ENCODE data around the gene HAPLN2.

HAPLN2 gene

DNA sequence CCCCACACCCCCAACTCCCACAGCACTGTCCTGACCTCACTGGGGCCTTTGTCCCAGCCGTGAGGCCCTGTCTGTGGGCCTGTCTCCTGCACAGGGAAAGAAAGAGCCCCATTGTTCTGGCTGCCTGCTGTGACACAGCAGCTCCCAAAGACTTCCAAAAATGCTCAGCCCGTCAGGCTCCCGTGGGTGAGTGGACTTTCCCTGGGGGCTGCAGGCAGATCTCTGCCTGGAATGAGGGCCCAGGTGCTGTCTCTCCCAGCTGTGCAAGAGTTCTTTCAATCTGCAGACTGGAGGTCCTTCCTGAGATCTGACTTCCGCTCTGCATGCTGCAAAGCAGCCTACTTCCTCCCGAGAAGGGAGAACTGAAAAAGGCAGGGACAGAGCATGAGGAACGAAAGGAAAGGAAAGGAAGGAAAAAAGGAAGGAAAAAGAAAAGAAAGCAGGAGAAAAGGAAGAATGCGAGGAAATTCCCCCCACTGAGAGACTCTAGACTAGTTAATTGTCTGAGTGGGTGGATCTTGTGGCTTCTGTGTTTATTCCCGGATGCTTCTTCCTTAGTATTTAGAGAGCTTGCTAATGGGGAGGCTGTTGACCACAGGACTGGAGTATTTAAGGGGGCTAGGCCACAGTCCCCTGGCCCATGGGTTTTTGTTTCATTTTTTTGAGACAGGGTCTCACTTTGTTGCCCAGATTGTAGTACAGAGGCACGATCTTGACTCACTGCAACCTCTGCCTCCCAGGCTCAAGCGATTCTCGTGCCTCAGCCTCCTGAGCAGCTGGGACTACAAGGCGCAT is 43.0 kb downstream of the HAPLN2 start:
- H3K4me3 ChIP-seq (ENCODE audit: low read length), result no peak overlapping the region
- H3K9ac ChIP-seq (ENCODE audit: low read length), result no peak overlapping the region
- H3K9me3 ChIP-seq (ENCODE audit: control insufficient read depth, low read length), result no peaks in the 10 kb centered on the region
- H3K4me1 ChIP-seq (ENCODE audit: control insufficient read depth, insufficient read depth, low read length), result peaks cover 66% of the 10 kb centered on the region
- H3K36me3 ChIP-seq (ENCODE audit: control insufficient read depth, insufficient read depth, low read length), result no peaks in the 10 kb centered on the region
- peaks cover 6% of the 10 kb centered on the region for H3K27me3 ChIP-seq (ENCODE audit: control insufficient read depth, insufficient read depth, low read length)

- no peak overlapping the region for H3K4me3 ChIP-seq (ENCODE audit: low read length)
- H3K4me1 ChIP-seq (ENCODE audit: control insufficient read depth, insufficient read depth, low read length), result peaks cover 61% of the 10 kb centered on the region
- H3K9me3 ChIP-seq (ENCODE audit: control insufficient read depth, low read length), result no peaks in the 10 kb centered on the region
- H3K27me3 ChIP-seq (ENCODE audit: control insufficient read depth, insufficient read depth, low read length), result peaks cover 6% of the 10 kb centered on the region
- H3K36me3 ChIP-seq (ENCODE audit: control insufficient read depth, insufficient read depth, low read length), result no peaks in the 10 kb centered on the region
- no peak overlapping the region for H3K9ac ChIP-seq (ENCODE audit: low read length)
Measured at GRCh38 chr1:156662800-156663055, 43.5 kb downstream of the HAPLN2 start.

DNA sequence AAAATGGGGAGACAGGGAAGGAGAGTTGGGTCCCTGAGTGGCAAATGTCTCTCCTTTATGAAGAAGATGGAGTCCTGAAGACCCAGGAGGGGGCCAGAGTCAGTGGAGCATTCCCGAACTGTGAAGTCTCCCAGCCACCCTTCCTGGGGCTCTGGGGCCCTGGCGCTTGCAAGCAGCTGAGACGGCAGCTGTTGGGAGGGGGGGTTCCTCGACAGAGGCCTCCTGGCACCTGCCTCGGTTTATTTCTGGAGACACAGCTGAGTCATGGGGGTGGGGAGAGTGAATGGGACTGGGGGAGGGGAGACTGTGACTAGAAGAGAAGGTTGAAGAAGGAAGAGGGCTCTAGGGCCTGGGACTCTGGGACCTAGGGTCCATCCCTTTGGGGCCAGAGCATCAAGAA is 44.0 kb downstream of the HAPLN2 start:
- peaks cover 59% of the 10 kb centered on the region for H3K4me1 ChIP-seq (ENCODE audit: control insufficient read depth, insufficient read depth, low read length)
- H3K9ac ChIP-seq (ENCODE audit: low read length), result no peak overlapping the region
- H3K27me3 ChIP-seq (ENCODE audit: control insufficient read depth, insufficient read depth, low read length), result peaks cover 6% of the 10 kb centered on the region
- no peak overlapping the region for H3K4me3 ChIP-seq (ENCODE audit: low read length)
- no peaks in the 10 kb centered on the region for H3K9me3 ChIP-seq (ENCODE audit: control insufficient read depth, low read length)
- H3K36me3 ChIP-seq (ENCODE audit: control insufficient read depth, insufficient read depth, low read length), result no peaks in the 10 kb centered on the region

- Histone ChIP-seq H3K4me1 (ENCODE audit: control insufficient read depth, insufficient read depth, low read length) (peaks cover 57% of the 10 kb centered on the region), H3K27me3 (ENCODE audit: control insufficient read depth, insufficient read depth, low read length) (peaks cover 6% of the 10 kb centered on the region), H3K36me3 (ENCODE audit: control insufficient read depth, insufficient read depth, low read length) (no peaks in the 10 kb centered on the region), H3K9ac (ENCODE audit: low read length) (peak overlapping the region; percentile 47), H3K4me3 (ENCODE audit: low read length) (no peak overlapping the region), H3K9me3 (ENCODE audit: control insufficient read depth, low read length) (no peaks in the 10 kb centered on the region)
Measured at GRCh38 chr1:156664046-156664766, 45.0 kb downstream of the HAPLN2 start.

- H3K27me3 ChIP-seq (ENCODE audit: control insufficient read depth, insufficient read depth, low read length), result peaks cover 6% of the 10 kb centered on the region
- no peak overlapping the region for H3K4me3 ChIP-seq (ENCODE audit: low read length)
- H3K4me1 ChIP-seq (ENCODE audit: control insufficient read depth, insufficient read depth, low read length), result peaks cover 50% of the 10 kb centered on the region
- peak overlapping the region; percentile 47 for H3K9ac ChIP-seq (ENCODE audit: low read length)
- no peaks in the 10 kb centered on the region for H3K36me3 ChIP-seq (ENCODE audit: control insufficient read depth, insufficient read depth, low read length)
- no peaks in the 10 kb centered on the region for H3K9me3 ChIP-seq (ENCODE audit: control insufficient read depth, low read length)
Measured at GRCh38 chr1:156664767-156665411, 45.7 kb downstream of the HAPLN2 start.

DNA sequence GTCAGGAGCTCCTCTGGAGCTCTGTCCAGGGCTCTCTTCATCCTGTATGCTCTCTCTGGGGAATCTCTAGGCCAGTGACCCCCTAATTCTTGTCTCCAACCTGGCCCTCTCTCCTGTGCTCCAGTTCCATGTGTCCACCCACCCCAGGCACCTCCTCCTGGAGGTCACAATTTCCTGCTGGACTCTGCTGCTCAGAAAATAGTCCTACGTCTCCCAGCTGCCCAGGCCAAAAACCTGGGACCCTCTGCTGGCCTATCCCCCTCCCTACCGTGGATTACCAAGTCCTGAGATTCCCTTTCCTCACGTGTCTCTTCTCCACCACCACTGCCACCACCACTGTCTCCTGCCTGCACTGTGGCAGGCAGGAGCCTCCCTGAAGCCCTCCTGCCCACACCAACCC is 46.3 kb downstream of the HAPLN2 start:
- no peak overlapping the region for H3K4me3 ChIP-seq (ENCODE audit: low read length)

DNA sequence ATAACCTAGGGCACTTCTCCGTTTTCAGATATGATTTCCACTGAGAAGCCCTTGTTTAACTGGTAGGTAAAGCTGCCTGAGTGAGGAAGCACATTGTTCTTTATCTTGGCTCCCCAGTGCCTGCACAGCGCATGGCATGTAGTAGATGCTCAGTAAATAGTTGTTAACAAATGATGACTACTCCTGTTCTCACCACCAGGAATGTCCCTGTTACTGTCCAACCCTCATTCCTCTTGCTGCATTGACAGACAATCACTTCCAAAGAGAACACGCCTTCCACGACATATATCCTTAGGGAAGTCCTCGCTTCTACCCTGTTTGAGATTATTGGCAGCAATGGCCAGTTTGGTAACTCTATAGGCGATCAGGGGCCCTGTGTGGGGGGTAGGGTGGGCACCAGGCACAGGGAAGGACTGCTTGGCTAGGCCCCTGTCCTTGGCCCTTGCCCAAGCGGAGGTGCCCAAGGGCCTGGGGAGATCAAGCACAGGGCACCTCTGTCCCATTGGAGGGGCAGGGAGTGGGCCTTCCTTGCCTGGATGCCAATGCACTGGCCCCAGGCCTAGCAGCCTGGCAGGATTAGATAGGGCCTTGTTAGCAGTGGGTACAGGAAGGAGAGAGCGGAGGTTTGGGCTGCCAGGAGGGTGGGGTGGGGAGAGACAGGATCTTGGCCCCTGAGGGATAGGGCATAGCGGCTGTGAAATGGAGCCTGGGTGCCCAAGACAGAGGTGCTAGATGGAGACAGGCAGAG is 47.8 kb downstream of the HAPLN2 start:
- H3K9ac ChIP-seq (ENCODE audit: low read length), result no peak overlapping the region
- H3K9me3 ChIP-seq (ENCODE audit: control insufficient read depth, low read length), result no peaks in the 10 kb centered on the region
- no peak overlapping the region for H3K4me3 ChIP-seq (ENCODE audit: low read length)
- peaks cover 30% of the 10 kb centered on the region for H3K4me1 ChIP-seq (ENCODE audit: control insufficient read depth, insufficient read depth, low read length)
- no peaks in the 10 kb centered on the region for H3K36me3 ChIP-seq (ENCODE audit: control insufficient read depth, insufficient read depth, low read length)
- peaks cover 12% of the 10 kb centered on the region for H3K27me3 ChIP-seq (ENCODE audit: control insufficient read depth, insufficient read depth, low read length)

More for the DNA sequence above, 46.3 kb downstream of the HAPLN2 start:
- peaks cover 6% of the 10 kb centered on the region for H3K27me3 ChIP-seq (ENCODE audit: control insufficient read depth, insufficient read depth, low read length)
- no peak overlapping the region for H3K9ac ChIP-seq (ENCODE audit: low read length)
- no peaks in the 10 kb centered on the region for H3K9me3 ChIP-seq (ENCODE audit: control insufficient read depth, low read length)
- no peaks in the 10 kb centered on the region for H3K36me3 ChIP-seq (ENCODE audit: control insufficient read depth, insufficient read depth, low read length)
- H3K4me1 ChIP-seq (ENCODE audit: control insufficient read depth, insufficient read depth, low read length), result peaks cover 44% of the 10 kb centered on the region

GRCh38 chr1:156667610-156667967 is 48.4 kb downstream of the HAPLN2 start:
- Histone ChIP-seq H3K27me3 (ENCODE audit: control insufficient read depth, insufficient read depth, low read length) (peaks cover 14% of the 10 kb centered on the region), H3K36me3 (ENCODE audit: control insufficient read depth, insufficient read depth, low read length) (no peaks in the 10 kb centered on the region), H3K9me3 (ENCODE audit: control insufficient read depth, low read length) (no peaks in the 10 kb centered on the region), H3K9ac (ENCODE audit: low read length) (no peak overlapping the region), H3K4me3 (ENCODE audit: low read length) (no peak overlapping the region), H3K4me1 (ENCODE audit: control insufficient read depth, insufficient read depth, low read length) (peaks cover 24% of the 10 kb centered on the region)

DNA sequence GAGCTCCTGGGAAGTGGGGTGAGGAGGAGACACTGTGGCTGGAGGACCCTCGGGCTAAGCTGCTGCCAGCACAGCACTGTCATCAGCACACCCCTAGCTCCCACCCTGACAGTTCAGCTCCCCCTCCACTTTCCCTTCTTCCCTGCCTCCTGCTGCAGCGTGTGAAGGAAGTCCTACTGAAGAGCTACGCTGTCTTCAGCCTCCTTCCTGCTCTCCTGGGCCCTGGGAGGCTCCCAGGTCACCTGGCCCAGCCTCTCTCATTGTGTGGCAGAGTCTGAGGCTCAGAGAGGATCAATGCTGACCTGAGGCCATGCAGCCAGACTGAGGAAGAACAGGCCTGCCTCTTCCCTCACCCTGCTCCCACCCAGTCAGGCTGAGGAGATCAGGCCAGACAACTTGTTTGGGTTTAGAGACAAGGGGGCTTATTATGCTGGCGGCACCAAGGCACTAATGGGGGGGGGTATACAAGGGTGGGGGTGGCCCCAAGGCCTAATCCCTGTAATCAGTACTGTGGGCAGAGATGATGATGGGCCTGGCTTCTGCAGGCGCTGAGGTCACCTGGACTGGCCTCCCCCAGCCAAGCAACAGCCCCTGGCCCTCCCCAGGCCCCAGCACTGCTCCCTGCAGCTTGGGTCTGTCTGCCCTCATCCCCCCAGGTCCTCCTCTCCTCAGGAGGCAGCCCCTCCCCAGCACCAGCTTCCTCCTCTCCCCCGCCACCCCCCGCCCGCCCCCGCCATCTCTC is 48.9 kb downstream of the HAPLN2 start:
- H3K4me1 ChIP-seq (ENCODE audit: control insufficient read depth, insufficient read depth, low read length), result peaks cover 20% of the 10 kb centered on the region

GRCh38 chr1:156668801-156669637 is 49.8 kb downstream of the HAPLN2 start:
- no peaks in the 10 kb centered on the region for H3K36me3 ChIP-seq (ENCODE audit: control insufficient read depth, insufficient read depth, low read length)
- no peaks in the 10 kb centered on the region for H3K9me3 ChIP-seq (ENCODE audit: control insufficient read depth, low read length)
- peaks cover 19% of the 10 kb centered on the region for H3K27me3 ChIP-seq (ENCODE audit: control insufficient read depth, insufficient read depth, low read length)
- no peak overlapping the region for H3K9ac ChIP-seq (ENCODE audit: low read length)
- H3K4me1 ChIP-seq (ENCODE audit: control insufficient read depth, insufficient read depth, low read length), result peaks cover 15% of the 10 kb centered on the region
- H3K4me3 ChIP-seq (ENCODE audit: low read length), result no peak overlapping the region

More for the DNA sequence above, 48.9 kb downstream of the HAPLN2 start:
- H3K27me3 ChIP-seq (ENCODE audit: control insufficient read depth, insufficient read depth, low read length), result peaks cover 16% of the 10 kb centered on the region
- no peak overlapping the region for H3K4me3 ChIP-seq (ENCODE audit: low read length)
- H3K9me3 ChIP-seq (ENCODE audit: control insufficient read depth, low read length), result no peaks in the 10 kb centered on the region
- no peak overlapping the region for H3K9ac ChIP-seq (ENCODE audit: low read length)
- no peaks in the 10 kb centered on the region for H3K36me3 ChIP-seq (ENCODE audit: control insufficient read depth, insufficient read depth, low read length)

DNA sequence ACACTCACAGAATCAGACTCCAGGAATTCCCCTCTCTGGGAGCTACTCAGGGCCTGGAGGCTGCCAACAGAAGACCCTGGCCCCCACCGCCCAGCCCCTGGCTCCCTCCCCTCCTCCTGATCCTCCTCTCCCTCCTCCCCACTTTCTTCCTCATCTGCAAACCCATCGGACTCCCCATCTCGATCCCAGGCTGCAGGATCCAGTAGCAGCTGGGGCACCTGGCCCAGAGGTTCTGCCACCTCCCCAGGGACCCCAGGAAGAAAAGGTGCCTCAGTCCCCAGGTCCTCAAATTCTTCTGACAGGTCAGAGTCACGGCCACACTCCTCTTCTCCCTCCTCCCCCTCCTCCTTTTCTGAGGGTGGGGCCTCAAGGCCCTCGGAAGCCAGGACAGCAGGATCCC is 50.6 kb downstream of the HAPLN2 start:
- H3K9ac ChIP-seq (ENCODE audit: low read length), result no peak overlapping the region
- no peak overlapping the region for H3K4me3 ChIP-seq (ENCODE audit: low read length)
- no peaks in the 10 kb centered on the region for H3K36me3 ChIP-seq (ENCODE audit: control insufficient read depth, insufficient read depth, low read length)
- H3K27me3 ChIP-seq (ENCODE audit: control insufficient read depth, insufficient read depth, low read length), result peaks cover 21% of the 10 kb centered on the region
- H3K4me1 ChIP-seq (ENCODE audit: control insufficient read depth, insufficient read depth, low read length), result peaks cover 7% of the 10 kb centered on the region
- no peaks in the 10 kb centered on the region for H3K9me3 ChIP-seq (ENCODE audit: control insufficient read depth, low read length)

Data from mucosa of stomach (tissue), 1 donor.